HCT116 (cell line): Measurements from ENCODE around the gene ZNF333. TPM values are rescaled to one million over a fixed set of nuclear protein-coding genes. Genes with fewer than 3 reads are reported as not detected.

Experiments
- ATAC-seq: fragments of 200-7000 bp; cut with Tn5 transposase; 2 replicates; pipeline ENCODE4 v1.9.1; 2020; ENCODE audit warnings: mild to moderate bottlenecking, moderate library complexity
- BruUV-seq: library from RNA; stranded (reverse); fragments of 400-500 nt; replicated peaks from 2 replicates; lab custom pipeline; 2021; lab: Mats Ljungman, UMichigan
- CTCF ChIA-PET: fragments of 300-600 bp; sonication (Branson Sonifier 250); formaldehyde crosslinking; loops from one replicate; lab custom pipeline; 2021; ENCODE audit warnings: antibody characterized with exemption; lab: Charles Lee
- POLR2A ChIA-PET: fragments of 300-600, 350-600 bp; sonication (Branson Sonifier 250); formaldehyde crosslinking; loops from one replicate; lab custom pipeline; 2021; ENCODE audit warnings: antibody characterized with exemption; lab: Charles Lee
- RAD21 ChIA-PET, 2 experiments: fragments of 300-600 bp; sonication (Branson Sonifier 250); formaldehyde crosslinking; loops; one replicate each; lab custom pipeline; 2023; ENCODE audit warnings: low total read pairs in 2 of 2; ENCODE audit not compliant: uncharacterized antibody in 2 of 2, unreplicated experiment in 2 of 2, low non-redundant PET in 1 of 2; lab: Charles Lee
- DNase-seq: peaks from one replicate; pipeline ENCODE4 v3.0.0-alpha.2; 2010; ENCODE audit warnings: low read depth, low spot score
- H2AFZ ChIP-seq: fragments of 200-600 bp; shearing (Covaris generic), sonication (generic); 2 replicates; pipeline ENCODE4 v1.6.1; 2017; ENCODE audit warnings: low read depth, mixed run types, mixed read lengths, antibody characterized with exemption, low read length; ENCODE audit not compliant: poor library complexity, severe bottlenecking
- H3K27ac ChIP-seq: 2 replicates; pipeline ENCODE4 v1.5.1; 2012; ENCODE audit warnings: low read depth, low read length
- H3K27me3 ChIP-seq: fragments of 200-600 bp; sonication (generic); 2 replicates; pipeline ENCODE4 v1.6.1; 2016; ENCODE audit warnings: mixed run types, low read length, mixed read lengths; ENCODE audit not compliant: insufficient read depth
- H3K36me3 ChIP-seq, 2 experiments: fragments of 200-500 bp in 1 of 2; fragments of 200-600 bp in 1 of 2; sonication (Bioruptor generic) in 1 of 2; sonication (generic) in 1 of 2; 2 replicates each; pipeline versions ENCODE4 v1.5.1 to v1.6.1; 2014 to 2016; ENCODE audit warnings: low read length in 2 of 2, inconsistent platforms in 1 of 2, mixed read lengths in 1 of 2, mixed run types in 1 of 2; ENCODE audit not compliant: insufficient read depth in 2 of 2, control insufficient read depth in 1 of 2
- H3K4me1 ChIP-seq, 2 experiments: fragments of 200-600 bp in 1 of 2; sonication (generic) in 1 of 2; 2 replicates each; pipeline versions ENCODE4 v1.5.1 to v1.6.1; 2012 to 2017; ENCODE audit warnings: low read length in 2 of 2, inconsistent platforms in 1 of 2, mild to moderate bottlenecking in 1 of 2, mixed read lengths in 1 of 2, mixed run types in 1 of 2, moderate library complexity in 1 of 2; ENCODE audit not compliant: insufficient read depth in 2 of 2, control insufficient read depth in 1 of 2
- H3K4me2 ChIP-seq: fragments of 200-600 bp; sonication (generic); 2 replicates; pipeline ENCODE4 v1.6.1; 2017; ENCODE audit warnings: mixed run types, low read length, mixed read lengths
- H3K4me3 ChIP-seq, 2 experiments: fragments of 200-600 bp in 1 of 2; sonication (generic) in 1 of 2; replicated peaks in 1 of 2; 2 replicates each; pipeline ENCODE4 v1.5.1; 2011 to 2016; ENCODE audit warnings: low read length in 2 of 2, control low read depth in 1 of 2, low read depth in 1 of 2, mild to moderate bottlenecking in 1 of 2, mixed read lengths in 1 of 2, mixed run types in 1 of 2
- H3K79me2 ChIP-seq: fragments of 200-600 bp; sonication (generic); 2 replicates; pipeline ENCODE4 v1.6.1; 2017; ENCODE audit warnings: mild to moderate bottlenecking, mixed run types, low read length, moderate library complexity, mixed read lengths; ENCODE audit not compliant: insufficient read depth
- H3K9ac ChIP-seq: fragments of 200-600 bp; sonication (generic); 2 replicates; pipeline ENCODE4 v1.6.1; 2016; ENCODE audit warnings: low read length, mixed read lengths
- H3K9me2 ChIP-seq: fragments of 200-600 bp; sonication (generic), shearing (Covaris generic); 2 replicates; pipeline ENCODE4 v1.6.1; 2017; ENCODE audit warnings: mixed run types, mild to moderate bottlenecking, moderate library complexity; ENCODE audit not compliant: insufficient read depth
- H3K9me3 ChIP-seq, 2 experiments: fragments of 200-500 bp in 1 of 2; fragments of 200-600 bp in 1 of 2; sonication (Bioruptor generic) in 1 of 2; sonication (generic) in 1 of 2; 2 replicates each; pipeline ENCODE4 v1.6.1; 2014 to 2017; ENCODE audit warnings: low read length in 2 of 2, mixed read lengths in 2 of 2, inconsistent platforms in 1 of 2, low read depth in 1 of 2, mild to moderate bottlenecking in 1 of 2, mixed run types in 1 of 2, moderate library complexity in 1 of 2; ENCODE audit not compliant: control insufficient read depth in 1 of 2, insufficient read depth in 1 of 2
- H4K20me1 ChIP-seq: fragments of 200-600 bp; sonication (generic), shearing (Covaris generic); 2 replicates; pipeline ENCODE4 v1.6.1; 2017; ENCODE audit warnings: mixed run types, mild to moderate bottlenecking, moderate library complexity; ENCODE audit not compliant: insufficient read depth
- ELF1 ChIP-seq: IDR thresholded peaks from 2 replicates; pipeline ENCODE4 v1.6.1; 2012; ENCODE audit warnings: low read depth, borderline replicate concordance
- EZH2phosphoT487 ChIP-seq: fragments of 200-600 bp; IDR thresholded peaks from 2 replicates; pipeline ENCODE4 v1.6.1; 2018; ENCODE audit warnings: antibody characterized with exemption, borderline replicate concordance
- POLR2A ChIP-seq: IDR thresholded peaks from 2 replicates; pipeline ENCODE4 v1.7.0; 2011; ENCODE audit warnings: borderline replicate concordance; ENCODE audit not compliant: insufficient read depth, insufficient read length; ENCODE audit errors: extremely low read depth
- POLR2AphosphoS5 ChIP-seq: IDR thresholded peaks from 2 replicates; pipeline ENCODE4 v1.6.1; 2011; ENCODE audit warnings: mild to moderate bottlenecking, low read depth, low read length, moderate library complexity
- YY1 ChIP-seq: IDR thresholded peaks from 2 replicates; pipeline ENCODE4 v1.6.1; 2011; ENCODE audit warnings: low read length, low read depth, moderate library complexity, mild to moderate bottlenecking; ENCODE audit not compliant: insufficient replicate concordance; ENCODE audit errors: extremely low read depth
- ZFX ChIP-seq: fragments of 450-650 bp; IDR thresholded peaks from 2 replicates; pipeline ENCODE4 v1.6.1; 2017
- intact Hi-C: fragments of 100-400 bp; cut with micrococcal nuclease; formaldehyde crosslinking; loops from 2 replicates; pipeline ENCODE4 v1.10.0; 2022
- total RNA-seq: library from RNA; stranded (reverse); gene quantifications from one replicate; pipeline ENCODE4 v1.2.1, GENCODE V29; 2021; ENCODE audit not compliant: unreplicated experiment
- TF ChIP-seq, protein P1 (sequence below), 3 experiments: fragments of 200-600 bp in 1 of 3; sonication (generic) in 1 of 3; IDR thresholded peaks in 2 of 3; conservative IDR thresholded peaks in 1 of 3; 2 replicates each; pipeline ENCODE4 v1.5.1; 2012 to 2017; ENCODE audit warnings: low read depth in 2 of 3, low read length in 2 of 3, antibody characterized with exemption in 1 of 3, borderline replicate concordance in 1 of 3, control low read depth in 1 of 3, mild to moderate bottlenecking in 1 of 3, mixed read lengths in 1 of 3, mixed run types in 1 of 3, moderate library complexity in 1 of 3; ENCODE audit not compliant: insufficient read depth in 1 of 3
- TF ChIP-seq, protein P2 (sequence below): IDR thresholded peaks from 2 replicates; pipeline ENCODE4 v1.6.1; 2012
- TF ChIP-seq, protein P3 (sequence below): IDR thresholded peaks from 2 replicates; pipeline ENCODE4 v1.6.1; 2012
- TF ChIP-seq, protein P4 (sequence below): IDR thresholded peaks from 2 replicates; pipeline ENCODE4 v1.6.1; 2012; ENCODE audit warnings: low read depth

Gene ZNF333
- total RNA-seq, 1 experiment from 2014 or later, result 9.2 TPM

DNA sequence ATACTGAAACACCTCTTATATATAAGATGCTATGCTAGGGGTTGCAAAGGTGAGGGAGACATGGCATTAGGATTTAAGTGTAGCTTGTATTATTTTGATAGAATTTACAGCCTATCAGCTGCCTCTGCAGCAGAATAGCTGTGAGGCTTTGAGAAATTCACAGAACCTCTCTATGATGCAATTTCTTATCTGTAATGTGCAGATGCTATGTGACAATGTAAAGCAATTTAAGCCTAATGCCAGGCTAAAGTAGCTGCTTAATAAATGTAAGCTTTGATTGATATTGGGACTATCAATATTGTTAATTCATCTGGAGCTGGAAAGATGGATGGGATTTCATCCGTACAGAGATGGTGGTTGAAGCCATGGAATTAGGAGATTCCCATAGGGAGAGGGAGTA, 16.8 kb upstream of the ZNF333 start:
- no peaks in the 10 kb centered on the region for H3K9me2 ChIP-seq
- TF ChIP-seq POLR2A (no peak), YY1 (no peak), ZFX (no peak), ELF1 (no peak), EZH2phosphoT487 (no peak), POLR2AphosphoS5 (no peak)
- TF ChIP-seq, protein P1, sequence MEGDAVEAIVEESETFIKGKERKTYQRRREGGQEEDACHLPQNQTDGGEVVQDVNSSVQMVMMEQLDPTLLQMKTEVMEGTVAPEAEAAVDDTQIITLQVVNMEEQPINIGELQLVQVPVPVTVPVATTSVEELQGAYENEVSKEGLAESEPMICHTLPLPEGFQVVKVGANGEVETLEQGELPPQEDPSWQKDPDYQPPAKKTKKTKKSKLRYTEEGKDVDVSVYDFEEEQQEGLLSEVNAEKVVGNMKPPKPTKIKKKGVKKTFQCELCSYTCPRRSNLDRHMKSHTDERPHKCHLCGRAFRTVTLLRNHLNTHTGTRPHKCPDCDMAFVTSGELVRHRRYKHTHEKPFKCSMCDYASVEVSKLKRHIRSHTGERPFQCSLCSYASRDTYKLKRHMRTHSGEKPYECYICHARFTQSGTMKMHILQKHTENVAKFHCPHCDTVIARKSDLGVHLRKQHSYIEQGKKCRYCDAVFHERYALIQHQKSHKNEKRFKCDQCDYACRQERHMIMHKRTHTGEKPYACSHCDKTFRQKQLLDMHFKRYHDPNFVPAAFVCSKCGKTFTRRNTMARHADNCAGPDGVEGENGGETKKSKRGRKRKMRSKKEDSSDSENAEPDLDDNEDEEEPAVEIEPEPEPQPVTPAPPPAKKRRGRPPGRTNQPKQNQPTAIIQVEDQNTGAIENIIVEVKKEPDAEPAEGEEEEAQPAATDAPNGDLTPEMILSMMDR (IDR thresholded peaks at IDR 0.05 in 2 of 3, conservative IDR thresholded peaks at IDR 0.05 in 1 of 3; ENCODE audit: borderline replicate concordance in 1 of 3, insufficient read depth in 1 of 3, low read depth in 2 of 3, low read length in 2 of 3), result no peak
- TF ChIP-seq, protein P2, sequence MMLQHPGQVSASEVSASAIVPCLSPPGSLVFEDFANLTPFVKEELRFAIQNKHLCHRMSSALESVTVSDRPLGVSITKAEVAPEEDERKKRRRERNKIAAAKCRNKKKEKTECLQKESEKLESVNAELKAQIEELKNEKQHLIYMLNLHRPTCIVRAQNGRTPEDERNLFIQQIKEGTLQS, result no peak
- TF ChIP-seq, protein P3, sequence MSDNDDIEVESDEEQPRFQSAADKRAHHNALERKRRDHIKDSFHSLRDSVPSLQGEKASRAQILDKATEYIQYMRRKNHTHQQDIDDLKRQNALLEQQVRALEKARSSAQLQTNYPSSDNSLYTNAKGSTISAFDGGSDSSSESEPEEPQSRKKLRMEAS, result no peak
- TF ChIP-seq, protein P4, sequence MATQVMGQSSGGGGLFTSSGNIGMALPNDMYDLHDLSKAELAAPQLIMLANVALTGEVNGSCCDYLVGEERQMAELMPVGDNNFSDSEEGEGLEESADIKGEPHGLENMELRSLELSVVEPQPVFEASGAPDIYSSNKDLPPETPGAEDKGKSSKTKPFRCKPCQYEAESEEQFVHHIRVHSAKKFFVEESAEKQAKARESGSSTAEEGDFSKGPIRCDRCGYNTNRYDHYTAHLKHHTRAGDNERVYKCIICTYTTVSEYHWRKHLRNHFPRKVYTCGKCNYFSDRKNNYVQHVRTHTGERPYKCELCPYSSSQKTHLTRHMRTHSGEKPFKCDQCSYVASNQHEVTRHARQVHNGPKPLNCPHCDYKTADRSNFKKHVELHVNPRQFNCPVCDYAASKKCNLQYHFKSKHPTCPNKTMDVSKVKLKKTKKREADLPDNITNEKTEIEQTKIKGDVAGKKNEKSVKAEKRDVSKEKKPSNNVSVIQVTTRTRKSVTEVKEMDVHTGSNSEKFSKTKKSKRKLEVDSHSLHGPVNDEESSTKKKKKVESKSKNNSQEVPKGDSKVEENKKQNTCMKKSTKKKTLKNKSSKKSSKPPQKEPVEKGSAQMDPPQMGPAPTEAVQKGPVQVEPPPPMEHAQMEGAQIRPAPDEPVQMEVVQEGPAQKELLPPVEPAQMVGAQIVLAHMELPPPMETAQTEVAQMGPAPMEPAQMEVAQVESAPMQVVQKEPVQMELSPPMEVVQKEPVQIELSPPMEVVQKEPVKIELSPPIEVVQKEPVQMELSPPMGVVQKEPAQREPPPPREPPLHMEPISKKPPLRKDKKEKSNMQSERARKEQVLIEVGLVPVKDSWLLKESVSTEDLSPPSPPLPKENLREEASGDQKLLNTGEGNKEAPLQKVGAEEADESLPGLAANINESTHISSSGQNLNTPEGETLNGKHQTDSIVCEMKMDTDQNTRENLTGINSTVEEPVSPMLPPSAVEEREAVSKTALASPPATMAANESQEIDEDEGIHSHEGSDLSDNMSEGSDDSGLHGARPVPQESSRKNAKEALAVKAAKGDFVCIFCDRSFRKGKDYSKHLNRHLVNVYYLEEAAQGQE, result no peak
- DNase-seq (no peak), ATAC-seq (no peak)
- H3K27ac ChIP-seq, result no peak overlapping the region
- H3K9ac ChIP-seq, result no peak overlapping the region
- H3K27me3 ChIP-seq, result peaks cover 40% of the 10 kb centered on the region
- BruUV-seq, result no TSS peak
- ChIA-PET CTCF (interaction anchor here (1.7 kb wide), 1 partner anchor 13 kb away, joined by 4 read pairs; no protein-coding TSS in a partner anchor), POLR2A (interaction anchor here (1.6 kb wide), 1 partner anchor 10 kb away, joined by 3 read pairs; no protein-coding TSS in a partner anchor), RAD21 (no interaction called here)
- H3K36me3 ChIP-seq, result no peaks in the 10 kb centered on the region
- no peak overlapping the region for H3K4me2 ChIP-seq
- no peaks in the 10 kb centered on the region for H3K9me3 ChIP-seq
- no peak overlapping the region for H3K4me3 ChIP-seq
- H3K4me1 ChIP-seq, result no peaks in the 10 kb centered on the region
- H4K20me1 ChIP-seq, result no peaks in the 10 kb centered on the region
- H2AFZ ChIP-seq, result no peak overlapping the region
- H3K79me2 ChIP-seq, result no peaks in the 10 kb centered on the region
- intact Hi-C loops, result no loop called here
